Psoas muscle (tissue), 8 donors: Measurements from ENCODE around the gene SEPTIN2. TPM values are rescaled to one million over a fixed set of nuclear protein-coding genes. Genes with fewer than 3 reads are reported as not detected.

Experiments used
- ATAC-seq, 4 donors: fragments of 200-7000 bp; cut with Tn5 transposase; one replicate each; pipeline ENCODE4 v1.9.1; 2020; ENCODE audit warnings: moderate library complexity in 3 of 4, mild to moderate bottlenecking in 2 of 4
- DNase-seq, 2 donors: peaks; one replicate each; pipeline ENCODE4 v3.0.0-alpha.2; 2020
- H3K27ac ChIP-seq: fragments of 200-600 bp; one replicate; pipeline ENCODE4 v1.8.0; 2022
- H3K27me3 ChIP-seq, 3 donors: fragments of 200-600 bp in 1 of 3; one replicate each; pipeline versions ENCODE4 v1.6.1 to v1.8.0; 2013 to 2022; ENCODE audit warnings: low read length in 2 of 3, mild to moderate bottlenecking in 2 of 3, moderate library complexity in 1 of 3; ENCODE audit not compliant: insufficient read depth in 3 of 3
- H3K36me3 ChIP-seq, 2 donors: fragments of 200-600 bp in 1 of 2; one replicate each; pipeline versions ENCODE4 v1.6.1 to v1.8.0; 2013 to 2022; ENCODE audit warnings: low read depth in 1 of 2, mild to moderate bottlenecking in 1 of 2, moderate library complexity in 1 of 2; ENCODE audit not compliant: insufficient read depth in 1 of 2
- H3K4me1 ChIP-seq: fragments of 200-600 bp; one replicate; pipeline ENCODE4 v1.8.0; 2022
- H3K4me3 ChIP-seq: fragments of 200-600 bp; one replicate; pipeline ENCODE4 v1.8.0; 2022; ENCODE audit warnings: mild to moderate bottlenecking
- H3K9me3 ChIP-seq: fragments of 200-600 bp; one replicate; pipeline ENCODE4 v1.8.0; 2022
- CTCF ChIP-seq: fragments of 200-600 bp; IDR thresholded peaks from one replicate; pipeline ENCODE4 v1.8.0; 2022; ENCODE audit warnings: antibody characterized with exemption
- WGBS, 3 donors: extraction: QIAGEN DNeasy Blood & Tissue Kit; methylation state at CpG; one replicate each; pipeline versions ENCODE4 v1.1.6 to v1.1.7; 2013; 5-methylcytosine and 5-hydroxymethylcytosine counted together
- intact Hi-C, 2 donors: fragments of 100-400 bp; cut with DNase I; formaldehyde crosslinking; loops; one replicate each; pipeline versions ENCODE4 v1.11.0 to v1.14.2; 2022
- polyA plus RNA-seq, 3 donors: library from polyadenylated mRNA; stranded (reverse); fragments of 200-250 nt; gene quantifications; one replicate each; pipeline ENCODE4 v1.2.3, GENCODE V29; 2013
- total RNA-seq, 4 donors: library from RNA; stranded (reverse); fragmentation: NEBNext Ultra II Directional in 2 of 4; extraction: Animal tissue kit (Norgen Biotek cat#: 25700) in 2 of 4; gene quantifications; one replicate each; pipeline versions ENCODE4 v1.2.1 to v1.2.4, GENCODE V29; 2021 to 2023
- donor health status: healthy with polysubstance abuse.
- donor health status: DM: no; HTN: no; CAD: no; lungs with moderate emphysema.
- donor health status: Bipolar disorder and iron deficiency.
- donor health status: healthy.
- donor health status: DM: yes; HTN: yes; CAD: no.
- donor health status: DM: no; HTN: no; CAD: no.
- donor health status: DM: no; HTN: no; CAD: no.
- donor health status: DM: yes; HTN: yes; CAD: no.

SEPTIN2 gene
- total and polyA plus RNA-seq, 7 donors = 68.8 to 161 (median 122) TPM

GRCh38 chr2:241272303-241273209, 43.2 kb upstream of the SEPTIN2 start:
- Histone ChIP-seq H3K36me3 (peaks cover 0 to 12% of the 10 kb centered on the region in 2 donors), H3K9me3 (peaks cover 10% of the 10 kb centered on the region), H3K27ac (peak overlapping the region; percentile 89), H3K27me3 (no peaks in the 10 kb centered on the region), H3K4me1 (peaks cover 37% of the 10 kb centered on the region), H3K4me3 (peak overlapping the region; percentile 93)
- DNase-seq = peak; percentile 77 to 80
- ATAC-seq = peak; percentile 44 to 60 (median 55)
- intact Hi-C loops = loop anchor here (1.0 to 5.0 kb wide), 3 partner anchors 44 to 80 kb away; partner anchors contain the start of genes HDLBP (in 1 of the 2) and SEPTIN2 (in 1 of the 2)
- 1 to 2% (median 2%) methylated on average over 50 to 101 of the region's 102 CpGs for WGBS, 3 donors
- TF ChIP-seq CTCF = no peak

- H3K4me1 ChIP-seq = peaks cover 34% of the 10 kb centered on the region
- H3K27me3 ChIP-seq = no peaks in the 10 kb centered on the region
- DNase-seq (no peak), ATAC-seq (peak in 1 of 4 donors; percentile 6)
- WGBS, 3 donors = 49 to 58% (median 49%) methylated on average over 21 of the region's 21 CpGs
- peaks cover 10% of the 10 kb centered on the region for H3K9me3 ChIP-seq
- peak overlapping the region; percentile 93 for H3K4me3 ChIP-seq
- H3K36me3 ChIP-seq = peaks cover 0 to 6% of the 10 kb centered on the region in 2 donors
- intact Hi-C loops = loop anchor here (5.0 kb wide), 2 partner anchors 44 to 79 kb away; partner anchors contain the start of genes HDLBP (in 1 of the 2) and SEPTIN2 (in 1 of the 2)
- peak overlapping the region; percentile 89 for H3K27ac ChIP-seq
- no peak for TF ChIP-seq CTCF
Observed at GRCh38 chr2:241273210-241274020, 42.3 kb upstream of the SEPTIN2 start.

GRCh38 chr2:241274127-241274526, 41.6 kb upstream of the SEPTIN2 start:
- H3K27me3 ChIP-seq = no peaks in the 10 kb centered on the region
- peaks cover 0 to under 1% of the 10 kb centered on the region in 2 donors for H3K36me3 ChIP-seq
- peaks cover 10% of the 10 kb centered on the region for H3K9me3 ChIP-seq
- WGBS, 3 donors = 77 to 89% (median 78%) methylated on average over 5 of the region's 5 CpGs
- ATAC-seq = no peak
- H3K4me1 ChIP-seq = peaks cover 27% of the 10 kb centered on the region
- intact Hi-C loops = loop anchor here (5.0 kb wide), 2 partner anchors 43 to 78 kb away; partner anchors contain the start of genes HDLBP (in 1 of the 2) and SEPTIN2 (in 1 of the 2)
- H3K4me3 ChIP-seq = no peak overlapping the region
- TF ChIP-seq CTCF = no peak
- DNase-seq = no peak
- H3K27ac ChIP-seq = no peak overlapping the region

- H3K36me3 ChIP-seq = no peaks in the 10 kb centered on the region
- H3K9me3 ChIP-seq = peaks cover 10% of the 10 kb centered on the region
- no peaks in the 10 kb centered on the region for H3K27me3 ChIP-seq
- 95 to 99% (median 97%) methylated on average over 1 of the region's 1 CpG for WGBS, 3 donors
- intact Hi-C loops = no loop called here
- ATAC-seq (no peak), DNase-seq (no peak)
- no peak for TF ChIP-seq CTCF
- no peak overlapping the region for H3K27ac ChIP-seq
- H3K4me3 ChIP-seq = no peak overlapping the region
- peaks cover 24% of the 10 kb centered on the region for H3K4me1 ChIP-seq
Observed at GRCh38 chr2:241275504-241275903, 40.2 kb upstream of the SEPTIN2 start.
